ENCODE data around the gene LCLAT1.

The LCLAT1 gene

GRCh38 chr2:30681022-30681421 is 234.0 kb downstream of the LCLAT1 start:
- Histone ChIP-seq H4K20me1 (ENCODE audit: insufficient read depth, low read length) (no peaks in the 10 kb centered on the region), H3K4me2 (ENCODE audit: low read length) (no peak overlapping the region), H3K4me3 (ENCODE audit: low read depth, low read length, poor library complexity, severe bottlenecking) (no peak overlapping the region), H3F3A (ENCODE audit: insufficient read depth, low read length) (no peaks in the 10 kb centered on the region), H3K79me2 (ENCODE audit: insufficient read depth, low read length) (no peaks in the 10 kb centered on the region), H3K9me2 (ENCODE audit: low read depth, low read length) (no peaks in the 10 kb centered on the region), H3K27me3 (ENCODE audit: insufficient read depth, low read length) (no peaks in the 10 kb centered on the region), H3K27ac (ENCODE audit: low read depth, low read length, poor library complexity, severe bottlenecking) (no peak overlapping the region), H3K9ac (ENCODE audit: low read length) (no peak overlapping the region), H3K9me3 (ENCODE audit: low read length) (no peaks in the 10 kb centered on the region), H2AFZ (ENCODE audit: low read length) (no peak overlapping the region), H3K4me1 (ENCODE audit: insufficient read depth, low read length, severe bottlenecking) (peaks cover 6% of the 10 kb centered on the region), H3K36me3 (ENCODE audit: insufficient read depth, low read length) (no peaks in the 10 kb centered on the region)
- TF ChIP-seq CTCF (IDR thresholded peaks at IDR 0.05; ENCODE audit: low read length): no peak
- no peak for TF ChIP-seq EZH2 (IDR thresholded peaks at IDR 0.05; ENCODE audit: borderline replicate concordance, low read length)

- peaks cover 6% of the 10 kb centered on the region for H3K4me1 ChIP-seq (ENCODE audit: insufficient read depth, low read length, severe bottlenecking)
- H3K4me3 ChIP-seq (ENCODE audit: low read depth, low read length, poor library complexity, severe bottlenecking): no peak overlapping the region
- no peak; the same call in 1 of the 2 replicates for TF ChIP-seq CTCF (IDR thresholded peaks at IDR 0.05; ENCODE audit: low read length)
- no peak for TF ChIP-seq EZH2 (IDR thresholded peaks at IDR 0.05; ENCODE audit: borderline replicate concordance, low read length)
- peak overlapping the region; percentile 37; the same call in 1 of the 2 replicates for H3K4me2 ChIP-seq (ENCODE audit: low read length)
- no peaks in the 10 kb centered on the region for H3F3A ChIP-seq (ENCODE audit: insufficient read depth, low read length)
- H4K20me1 ChIP-seq (ENCODE audit: insufficient read depth, low read length): no peaks in the 10 kb centered on the region
- H3K36me3 ChIP-seq (ENCODE audit: insufficient read depth, low read length): no peaks in the 10 kb centered on the region
- peak overlapping the region; percentile 70; the same call in 1 of the 2 replicates for H2AFZ ChIP-seq (ENCODE audit: low read length)
- H3K9me2 ChIP-seq (ENCODE audit: low read depth, low read length): no peaks in the 10 kb centered on the region
- H3K27me3 ChIP-seq (ENCODE audit: insufficient read depth, low read length): no peaks in the 10 kb centered on the region
- H3K9me3 ChIP-seq (ENCODE audit: low read length): no peaks in the 10 kb centered on the region
- no peaks in the 10 kb centered on the region for H3K79me2 ChIP-seq (ENCODE audit: insufficient read depth, low read length)
- no peak overlapping the region for H3K27ac ChIP-seq (ENCODE audit: low read depth, low read length, poor library complexity, severe bottlenecking)
- no peak overlapping the region for H3K9ac ChIP-seq (ENCODE audit: low read length)
Measured at GRCh38 chr2:30683236-30683956, 236.3 kb downstream of the LCLAT1 start.

GRCh38 chr2:30684026-30684425 is 237.0 kb downstream of the LCLAT1 start:
- Histone ChIP-seq H3K27me3 (ENCODE audit: insufficient read depth, low read length) (no peaks in the 10 kb centered on the region), H3K36me3 (ENCODE audit: insufficient read depth, low read length) (no peaks in the 10 kb centered on the region), H3K4me3 (ENCODE audit: low read depth, low read length, poor library complexity, severe bottlenecking) (no peak overlapping the region), H3K4me1 (ENCODE audit: insufficient read depth, low read length, severe bottlenecking) (peaks cover 6% of the 10 kb centered on the region), H3K9me3 (ENCODE audit: low read length) (no peaks in the 10 kb centered on the region), H4K20me1 (ENCODE audit: insufficient read depth, low read length) (no peaks in the 10 kb centered on the region), H3K79me2 (ENCODE audit: insufficient read depth, low read length) (no peaks in the 10 kb centered on the region), H3K9me2 (ENCODE audit: low read depth, low read length) (no peaks in the 10 kb centered on the region), H3K9ac (ENCODE audit: low read length) (no peak overlapping the region), H2AFZ (ENCODE audit: low read length) (no peak overlapping the region), H3K27ac (ENCODE audit: low read depth, low read length, poor library complexity, severe bottlenecking) (no peak overlapping the region), H3F3A (ENCODE audit: insufficient read depth, low read length) (no peaks in the 10 kb centered on the region), H3K4me2 (ENCODE audit: low read length) (no peak overlapping the region)
- TF ChIP-seq CTCF (IDR thresholded peaks at IDR 0.05; ENCODE audit: low read length) (no peak), EZH2 (IDR thresholded peaks at IDR 0.05; ENCODE audit: borderline replicate concordance, low read length) (no peak)

Data from OCI-LY1 (cell line).